ENCODE data around the gene GANAB.
"Not testable (repeated sequence)": the region's sequence is repeated elsewhere in the genome, so short reads cannot be mapped to it uniquely, and the experiment has no call there.

GANAB gene

GRCh38 chr11:62621567-62622470 lies 24.6 kb downstream of the GANAB start, which contains the start of gene B3GAT3:
TSS of gene B3GAT3 (minus strand) at chr11:62621986. CDS start at chr11:62621947, 39 bp downstream.
- DNase-seq: peak; percentile 98

GRCh38 chr11:62621027-62621566 lies 25.3 kb downstream of the GANAB start:
- Histone ChIP-seq H2BK5ac (ENCODE audit: low read depth, low read length, poor library complexity, severe bottlenecking) (no peak overlapping the region), H4K91ac (ENCODE audit: low read length) (no peak overlapping the region), H3K36me3 (ENCODE audit: control insufficient read depth in 1 of 2, insufficient read depth in 2 of 2, low read depth in 1 of 2, low read length in 2 of 2) (peaks cover 35 to 42% of the 10 kb centered on the region in 2 experiments), H3K4ac (ENCODE audit: low read depth in 1 of 2, low read length in 2 of 2) (peak overlapping the region; percentile 42 to 73), H3K4me3 (ENCODE audit: insufficient read depth in 1 of 2, low read depth in 1 of 2, low read length in 2 of 2) (peak overlapping the region; percentile 59 to 90), H2BK15ac (ENCODE audit: low read depth, poor library complexity, severe bottlenecking) (no peak overlapping the region), H2AK5ac (ENCODE audit: low read length, severe bottlenecking) (peak overlapping the region; percentile 85), H3K9me3 (ENCODE audit: control insufficient read depth, low read length) (no peaks in the 10 kb centered on the region), H3K14ac (ENCODE audit: low read length in 2 of 2) (peak overlapping the region in 1 of 2 experiments; percentile 61), H4K8ac (ENCODE audit: low read length) (no peak overlapping the region), H2AFZ (ENCODE audit: low read depth, low read length) (no peak overlapping the region), H3K79me1 (replicated peaks; ENCODE audit: low read length, poor library complexity, severe bottlenecking) (peaks cover 6% of the 10 kb centered on the region), H2BK120ac (ENCODE audit: low read depth, low read length) (no peak overlapping the region), H3K18ac (ENCODE audit: low read depth in 1 of 2, low read length in 2 of 2) (peak overlapping the region; percentile 5 to 85), H3K23ac (ENCODE audit: low read length in 2 of 2) (no peak overlapping the region), H3K9ac (ENCODE audit: low read length) (peak overlapping the region; percentile 91), H3K27ac (ENCODE audit: low read length, poor library complexity, severe bottlenecking) (peak overlapping the region; percentile 53), H3K4me2 (ENCODE audit: low read length, poor library complexity, severe bottlenecking) (peak overlapping the region; percentile 44), H3K4me1 (ENCODE audit: control insufficient read depth, insufficient read depth, low read depth, low read length) (peaks cover 3% of the 10 kb centered on the region), H3K27me3 (ENCODE audit: control insufficient read depth in 1 of 2, insufficient read depth in 1 of 2, low read length in 2 of 2) (no peaks in the 10 kb centered on the region), H2BK12ac (ENCODE audit: low read length in 2 of 2) (no peak overlapping the region)
- 40% methylated on average over 7 of the region's 8 CpGs for WGBS
- DNase-seq: no peak

More at GRCh38 chr11:62621567-62622470, 24.6 kb downstream of the GANAB start, which contains the start of gene B3GAT3:
- peak within 1 kb of the TSS; percentile 86 for H3K27ac ChIP-seq (ENCODE audit: low read length, poor library complexity, severe bottlenecking)
- no peaks in the 10 kb centered on the region for H3K9me3 ChIP-seq (ENCODE audit: control insufficient read depth, low read length)
- peak within 1 kb of the TSS; percentile 85 for H2AK5ac ChIP-seq (ENCODE audit: low read length, severe bottlenecking)
- H2BK15ac ChIP-seq (ENCODE audit: low read depth, poor library complexity, severe bottlenecking): peak within 1 kb of the TSS; percentile 85
- peak within 1 kb of the TSS; percentile 91 for H3K9ac ChIP-seq (ENCODE audit: low read length)
- 3% methylated on average over 76 of the region's 77 CpGs for WGBS
- peaks cover 5% of the 10 kb centered on the region for H3K79me1 ChIP-seq (replicated peaks; ENCODE audit: low read length, poor library complexity, severe bottlenecking)
- H2BK120ac ChIP-seq (ENCODE audit: low read depth, low read length): no peak within 1 kb of the TSS
- peak within 1 kb of the TSS; percentile 59 to 90 for H3K4me3 ChIP-seq (ENCODE audit: insufficient read depth in 1 of 2, low read depth in 1 of 2, low read length in 2 of 2)
- no peak within 1 kb of the TSS for H4K91ac ChIP-seq (ENCODE audit: low read length)
- peaks cover 3% of the 10 kb centered on the region for H3K4me1 ChIP-seq (ENCODE audit: control insufficient read depth, insufficient read depth, low read depth, low read length)
- H4K8ac ChIP-seq (ENCODE audit: low read length): peak within 1 kb of the TSS; percentile 86
- H3K14ac ChIP-seq (ENCODE audit: low read length in 2 of 2): peak within 1 kb of the TSS in 1 of 2 experiments; percentile 61
- H3K18ac ChIP-seq (ENCODE audit: low read depth in 1 of 2, low read length in 2 of 2): peak within 1 kb of the TSS; percentile 76 to 85
- H2AFZ ChIP-seq (ENCODE audit: low read depth, low read length): no peak within 1 kb of the TSS
- peaks cover 35 to 42% of the 10 kb centered on the region in 2 experiments for H3K36me3 ChIP-seq (ENCODE audit: control insufficient read depth in 1 of 2, insufficient read depth in 2 of 2, low read depth in 1 of 2, low read length in 2 of 2)
- peak within 1 kb of the TSS; percentile 67 for H3K4me2 ChIP-seq (ENCODE audit: low read length, poor library complexity, severe bottlenecking)
- peak within 1 kb of the TSS; percentile 42 to 73 for H3K4ac ChIP-seq (ENCODE audit: low read depth in 1 of 2, low read length in 2 of 2)
- no peak within 1 kb of the TSS for H3K23ac ChIP-seq (ENCODE audit: low read length in 2 of 2)
- H2BK12ac ChIP-seq (ENCODE audit: low read length in 2 of 2): peak within 1 kb of the TSS in 1 of 2 experiments; percentile 60
- peak within 1 kb of the TSS; percentile 37 for H2BK5ac ChIP-seq (ENCODE audit: low read depth, low read length, poor library complexity, severe bottlenecking)
- H3K27me3 ChIP-seq (ENCODE audit: control insufficient read depth in 1 of 2, insufficient read depth in 1 of 2, low read length in 2 of 2): no peaks in the 10 kb centered on the region

GRCh38 chr11:62616957-62617356 lies 29.5 kb downstream of the GANAB start:
- not testable (repeated sequence) for H2BK120ac ChIP-seq (ENCODE audit: low read depth, low read length); H3K27ac ChIP-seq (ENCODE audit: low read length, poor library complexity, severe bottlenecking); H2BK5ac ChIP-seq (ENCODE audit: low read depth, low read length, poor library complexity, severe bottlenecking); H3K27me3 ChIP-seq (ENCODE audit: control insufficient read depth in 1 of 2, insufficient read depth in 1 of 2, low read length in 2 of 2); H3K4me2 ChIP-seq (ENCODE audit: low read length, poor library complexity, severe bottlenecking); H3K79me1 ChIP-seq (replicated peaks; ENCODE audit: low read length, poor library complexity, severe bottlenecking); H3K18ac ChIP-seq (ENCODE audit: low read depth in 1 of 2, low read length in 2 of 2); H3K4ac ChIP-seq (ENCODE audit: low read depth in 1 of 2, low read length in 2 of 2); H3K14ac ChIP-seq (ENCODE audit: low read length in 2 of 2); H2AK5ac ChIP-seq (ENCODE audit: low read length, severe bottlenecking); H3K9me3 ChIP-seq (ENCODE audit: control insufficient read depth, low read length); H3K4me3 ChIP-seq (ENCODE audit: insufficient read depth in 1 of 2, low read depth in 1 of 2, low read length in 2 of 2); H4K91ac ChIP-seq (ENCODE audit: low read length); H3K9ac ChIP-seq (ENCODE audit: low read length); H3K23ac ChIP-seq (ENCODE audit: low read length in 2 of 2); H2BK15ac ChIP-seq (ENCODE audit: low read depth, poor library complexity, severe bottlenecking); H2AFZ ChIP-seq (ENCODE audit: low read depth, low read length); DNase-seq; H4K8ac ChIP-seq (ENCODE audit: low read length)
- H3K4me1 ChIP-seq (ENCODE audit: control insufficient read depth, insufficient read depth, low read depth, low read length): peaks cover 18% of the 10 kb centered on the region
- H2BK12ac ChIP-seq (ENCODE audit: low read length in 2 of 2): peak overlapping the region in 1 of 2 experiments; percentile 15
- 98% methylated on average over 10 of the region's 14 CpGs for WGBS
- H3K36me3 ChIP-seq (ENCODE audit: control insufficient read depth in 1 of 2, insufficient read depth in 2 of 2, low read depth in 1 of 2, low read length in 2 of 2): peaks cover 31 to 37% of the 10 kb centered on the region in 2 experiments

GRCh38 chr11:62615521-62615920 lies 30.9 kb downstream of the GANAB start:
- Histone ChIP-seq H4K91ac (ENCODE audit: low read length) (peak overlapping the region; percentile 78), H3K4me2 (ENCODE audit: low read length, poor library complexity, severe bottlenecking) (no peak overlapping the region), H3K18ac (ENCODE audit: low read depth in 1 of 2, low read length in 2 of 2) (no peak overlapping the region), H3K23ac (ENCODE audit: low read length in 2 of 2) (no peak overlapping the region), H3K14ac (ENCODE audit: low read length in 2 of 2) (no peak overlapping the region), H2AFZ (ENCODE audit: low read depth, low read length) (no peak overlapping the region), H2AK5ac (ENCODE audit: low read length, severe bottlenecking) (no peak overlapping the region), H3K27ac (ENCODE audit: low read length, poor library complexity, severe bottlenecking) (no peak overlapping the region), H3K36me3 (ENCODE audit: control insufficient read depth in 1 of 2, insufficient read depth in 2 of 2, low read depth in 1 of 2, low read length in 2 of 2) (peaks cover 34 to 43% of the 10 kb centered on the region in 2 experiments), H2BK120ac (ENCODE audit: low read depth, low read length) (no peak overlapping the region), H3K4me1 (ENCODE audit: control insufficient read depth, insufficient read depth, low read depth, low read length) (peaks cover 25% of the 10 kb centered on the region), H2BK15ac (ENCODE audit: low read depth, poor library complexity, severe bottlenecking) (no peak overlapping the region), H3K4me3 (ENCODE audit: insufficient read depth in 1 of 2, low read depth in 1 of 2, low read length in 2 of 2) (no peak overlapping the region), H4K8ac (ENCODE audit: low read length) (no peak overlapping the region), H3K4ac (ENCODE audit: low read depth in 1 of 2, low read length in 2 of 2) (no peak overlapping the region), H3K27me3 (ENCODE audit: control insufficient read depth in 1 of 2, insufficient read depth in 1 of 2, low read length in 2 of 2) (no peaks in the 10 kb centered on the region), H3K79me1 (replicated peaks; ENCODE audit: low read length, poor library complexity, severe bottlenecking) (peaks cover 14% of the 10 kb centered on the region), H2BK5ac (ENCODE audit: low read depth, low read length, poor library complexity, severe bottlenecking) (no peak overlapping the region), H3K9me3 (ENCODE audit: control insufficient read depth, low read length) (no peaks in the 10 kb centered on the region), H3K9ac (ENCODE audit: low read length) (no peak overlapping the region), H2BK12ac (ENCODE audit: low read length in 2 of 2) (no peak overlapping the region)
- no peak for DNase-seq
- WGBS: 91% methylated on average over 7 of the region's 7 CpGs
